Subcutaneous abdominal adipose tissue (tissue), 5 donors: Measurements from ENCODE around the gene MOCS1.

Experiments used
- H3K27ac ChIP-seq: one replicate; pipeline ENCODE4 v1.7.0; 2013; ENCODE audit warnings: low read depth, mild to moderate bottlenecking, inconsistent platforms, low read length, moderate library complexity
- H3K27me3 ChIP-seq, 5 donors: one replicate each; pipeline ENCODE4 v1.7.0; 2013; ENCODE audit warnings: low read length in 5 of 5, inconsistent platforms in 1 of 5; ENCODE audit not compliant: control insufficient read depth in 5 of 5, insufficient read depth in 4 of 5
- H3K36me3 ChIP-seq, 5 donors: one replicate each; pipeline ENCODE4 v1.7.0; 2013; ENCODE audit warnings: low read length in 5 of 5; ENCODE audit not compliant: control insufficient read depth in 5 of 5, insufficient read depth in 5 of 5
- H3K4me1 ChIP-seq, 5 donors: one replicate each; pipeline ENCODE4 v1.7.0; 2013; ENCODE audit warnings: low read length in 5 of 5, mild to moderate bottlenecking in 3 of 5, moderate library complexity in 1 of 5; ENCODE audit not compliant: control insufficient read depth in 5 of 5, insufficient read depth in 5 of 5
- H3K4me3 ChIP-seq, 5 donors: one replicate each; pipeline ENCODE4 v1.7.0; 2013; ENCODE audit warnings: low read length in 5 of 5, low read depth in 1 of 5
- H3K9ac ChIP-seq, 5 donors: one replicate each; pipeline ENCODE4 v1.7.0; 2013; ENCODE audit warnings: low read length in 5 of 5, mild to moderate bottlenecking in 4 of 5, moderate library complexity in 3 of 5
- H3K9me3 ChIP-seq, 5 donors: one replicate each; pipeline ENCODE4 v1.7.0; 2013; ENCODE audit warnings: low read length in 5 of 5; ENCODE audit not compliant: control insufficient read depth in 5 of 5
- donor health status: healthy.
- donor health status: healthy.
- donor health status: healthy.
- donor health status: healthy.
- donor health status: healthy.

Gene MOCS1

DNA sequence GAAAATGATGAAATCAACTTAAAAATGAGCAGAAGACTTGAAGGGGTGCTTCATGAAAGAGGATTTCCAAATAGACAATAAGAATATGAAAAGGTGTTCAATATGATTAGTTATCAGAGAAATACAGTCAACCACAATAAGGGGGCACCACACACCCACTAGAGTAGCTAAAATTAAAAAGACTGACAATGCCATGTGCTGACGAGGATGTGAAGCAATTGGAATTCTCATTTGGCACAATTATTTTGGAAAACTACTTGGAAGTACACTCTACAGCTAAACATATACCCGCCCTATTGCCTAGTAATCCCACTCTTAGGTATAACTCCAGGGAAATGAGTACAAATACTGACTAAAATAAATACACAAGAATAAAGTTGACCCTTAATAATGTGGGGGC lies 45.0 kb downstream of the MOCS1 start:
- Histone ChIP-seq H3K27me3 (no peaks in the 10 kb centered on the region), H3K9ac (no peak overlapping the region), H3K4me1 (peaks cover 0 to 25% (median 18%) of the 10 kb centered on the region in 5 donors), H3K36me3 (peaks cover 0 to 11% (median 4%) of the 10 kb centered on the region in 5 donors), H3K4me3 (no peak overlapping the region), H3K27ac (no peak overlapping the region), H3K9me3 (no peaks in the 10 kb centered on the region)

- Histone ChIP-seq H3K9ac (no peak overlapping the region), H3K4me1 (peaks cover 0 to 26% (median 19%) of the 10 kb centered on the region in 5 donors), H3K27me3 (no peaks in the 10 kb centered on the region), H3K27ac (no peak overlapping the region), H3K9me3 (no peaks in the 10 kb centered on the region), H3K36me3 (peaks cover 0 to 11% (median 3%) of the 10 kb centered on the region in 5 donors), H3K4me3 (no peak overlapping the region)
These were observed 46.4 kb downstream of the MOCS1 start for GRCh38 chr6:39887692-39888450.

DNA sequence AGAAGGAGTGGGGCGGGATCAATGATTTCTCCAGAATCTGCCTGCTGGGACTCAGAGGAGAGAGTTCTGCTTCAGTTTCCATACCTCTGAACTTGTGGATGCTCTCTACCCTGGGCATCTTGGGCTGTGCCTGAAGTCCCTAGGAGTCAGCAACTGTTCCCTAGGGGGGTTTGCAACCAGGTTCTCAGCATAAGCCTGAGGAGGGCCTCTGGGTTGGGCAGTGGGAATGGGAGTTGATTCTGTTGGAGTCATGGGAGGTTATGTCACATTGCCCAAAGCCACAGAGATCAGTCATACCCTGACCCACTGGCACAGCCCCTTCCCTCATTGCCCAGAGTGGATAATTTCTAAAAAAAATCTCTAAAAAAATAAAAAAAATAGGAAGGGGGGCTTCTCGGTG lies 47.4 kb downstream of the MOCS1 start:
- H3K9ac ChIP-seq, result no peak overlapping the region
- peak overlapping the region; percentile 10 for H3K27ac ChIP-seq

GRCh38 chr6:39885691-39886090 lies 48.6 kb downstream of the MOCS1 start:
- Histone ChIP-seq H3K36me3 (peaks cover 0 to 9% (median under 1%) of the 10 kb centered on the region in 5 donors), H3K27me3 (peaks cover 0 to 7% (median 0%) of the 10 kb centered on the region in 5 donors), H3K4me1 (peaks cover 11 to 38% (median 30%) of the 10 kb centered on the region in 5 donors), H3K9ac (no peak overlapping the region), H3K4me3 (no peak overlapping the region), H3K27ac (no peak overlapping the region), H3K9me3 (no peaks in the 10 kb centered on the region)

More for the DNA sequence above, 47.4 kb downstream of the MOCS1 start:
- H3K9me3 ChIP-seq, result no peaks in the 10 kb centered on the region
- peaks cover 0 to 5% (median 0%) of the 10 kb centered on the region in 5 donors for H3K27me3 ChIP-seq
- peaks cover 8 to 34% (median 28%) of the 10 kb centered on the region in 5 donors for H3K4me1 ChIP-seq
- peaks cover 0 to 10% (median 0%) of the 10 kb centered on the region in 5 donors for H3K36me3 ChIP-seq
- no peak overlapping the region for H3K4me3 ChIP-seq

DNA sequence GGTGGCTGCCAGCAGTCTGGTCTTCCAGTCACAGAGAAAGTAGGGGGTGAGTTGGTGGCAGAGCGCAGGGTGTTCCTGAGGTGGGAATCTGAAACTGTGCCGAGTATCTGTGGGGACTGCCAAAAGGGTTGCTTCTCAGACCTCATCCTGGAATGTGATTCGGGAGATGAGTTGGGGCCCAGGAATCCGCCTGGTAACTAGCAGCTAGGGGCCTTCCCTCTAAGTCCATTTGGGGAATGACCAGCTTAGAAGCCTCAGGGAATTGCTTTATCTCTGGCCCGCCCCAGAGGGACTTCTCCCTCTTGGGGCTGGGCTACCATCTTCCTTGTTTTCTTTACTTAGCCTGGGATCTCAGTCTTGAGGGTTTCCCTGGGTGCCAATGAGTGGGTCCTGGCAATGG lies 49.6 kb downstream of the MOCS1 start:
- H3K36me3 ChIP-seq, result peaks cover 0 to 13% (median 6%) of the 10 kb centered on the region in 5 donors

DNA sequence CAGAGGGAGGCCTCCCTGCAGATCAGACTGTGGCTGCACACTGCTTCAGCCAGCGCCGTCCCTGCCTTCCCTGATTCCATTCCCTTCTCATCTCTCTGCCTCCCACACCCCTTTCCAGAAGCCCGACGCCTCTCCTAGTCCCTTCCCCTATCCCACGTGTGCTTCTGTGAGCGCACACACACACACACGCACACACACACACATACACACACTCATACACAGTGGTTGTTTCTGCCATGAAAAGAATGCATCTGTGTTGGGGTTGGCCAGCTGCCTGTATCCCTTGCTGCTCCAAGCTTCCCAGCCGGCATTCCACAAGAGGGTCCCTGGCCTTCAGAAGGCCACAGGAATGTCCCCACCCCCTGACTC lies 51.7 kb downstream of the MOCS1 start:
- Histone ChIP-seq H3K4me1 (peaks cover 11 to 28% (median 22%) of the 10 kb centered on the region in 5 donors), H3K9me3 (no peaks in the 10 kb centered on the region), H3K27me3 (peaks cover 0 to 7% (median 0%) of the 10 kb centered on the region in 5 donors), H3K27ac (peak overlapping the region; percentile 72), H3K9ac (peak overlapping the region in 1 of 5 donors; percentile 84), H3K36me3 (peaks cover 0 to 34% (median 18%) of the 10 kb centered on the region in 5 donors), H3K4me3 (peak overlapping the region in 1 of 5 donors; percentile 44)

More for the DNA sequence above, 49.6 kb downstream of the MOCS1 start:
- no peak overlapping the region for H3K4me3 ChIP-seq
- peaks cover 0 to 7% (median 0%) of the 10 kb centered on the region in 5 donors for H3K27me3 ChIP-seq
- no peaks in the 10 kb centered on the region for H3K9me3 ChIP-seq
- no peak overlapping the region for H3K9ac ChIP-seq
- peaks cover 11 to 38% (median 30%) of the 10 kb centered on the region in 5 donors for H3K4me1 ChIP-seq
- peak overlapping the region; percentile 20 for H3K27ac ChIP-seq

GRCh38 chr6:39881851-39882530 lies 52.3 kb downstream of the MOCS1 start:
- peaks cover 0 to 7% (median 0%) of the 10 kb centered on the region in 5 donors for H3K27me3 ChIP-seq
- H3K36me3 ChIP-seq, result peaks cover 0 to 38% (median 19%) of the 10 kb centered on the region in 5 donors
- H3K9me3 ChIP-seq, result no peaks in the 10 kb centered on the region
- H3K4me1 ChIP-seq, result peaks cover 11 to 28% (median 21%) of the 10 kb centered on the region in 5 donors
- peak overlapping the region in 1 of 5 donors; percentile 44 for H3K4me3 ChIP-seq
- H3K27ac ChIP-seq, result peak overlapping the region; percentile 72
- peak overlapping the region in 1 of 5 donors; percentile 84 for H3K9ac ChIP-seq

DNA sequence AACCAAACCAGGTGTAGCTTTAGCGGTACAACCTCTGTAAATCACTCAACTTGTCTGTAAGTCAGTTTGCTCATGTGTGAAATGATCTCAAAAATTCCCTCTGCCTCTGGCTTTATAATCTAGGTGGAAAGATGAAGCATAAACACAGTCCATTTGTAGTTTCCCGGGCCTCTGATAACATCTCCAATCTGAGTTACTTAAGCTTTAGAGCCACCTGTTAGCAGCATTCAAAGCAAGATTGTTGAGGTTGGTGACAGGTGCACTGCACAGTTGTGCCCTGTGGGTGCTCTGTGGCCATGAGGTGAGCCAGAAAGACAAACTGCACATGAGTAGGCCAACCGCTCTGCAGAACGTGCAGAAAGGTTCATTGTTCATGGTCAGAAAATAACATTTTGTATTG lies 53.7 kb downstream of the MOCS1 start:
- no peak overlapping the region for H3K27ac ChIP-seq
- H3K9ac ChIP-seq, result no peak overlapping the region
- peaks cover 0 to 7% (median 0%) of the 10 kb centered on the region in 5 donors for H3K27me3 ChIP-seq
- no peaks in the 10 kb centered on the region for H3K9me3 ChIP-seq
- peaks cover 0 to 45% (median 27%) of the 10 kb centered on the region in 5 donors for H3K36me3 ChIP-seq
- peaks cover 11 to 31% (median 24%) of the 10 kb centered on the region in 5 donors for H3K4me1 ChIP-seq
- H3K4me3 ChIP-seq, result no peak overlapping the region

- Histone ChIP-seq H3K36me3 (peaks cover 3 to 53% (median 36%) of the 10 kb centered on the region in 5 donors), H3K27me3 (peaks cover 0 to 7% (median 0%) of the 10 kb centered on the region in 5 donors), H3K4me3 (no peak overlapping the region), H3K9me3 (no peaks in the 10 kb centered on the region), H3K9ac (no peak overlapping the region), H3K27ac (no peak overlapping the region), H3K4me1 (peaks cover 11 to 31% (median 24%) of the 10 kb centered on the region in 5 donors)
These were observed 54.7 kb downstream of the MOCS1 start for GRCh38 chr6:39879535-39879934.

GRCh38 chr6:39876826-39877225 lies 57.4 kb downstream of the MOCS1 start:
- peaks cover 0 to under 1% (median 0%) of the 10 kb centered on the region in 5 donors for H3K27me3 ChIP-seq
- peaks cover 8 to 81% (median 57%) of the 10 kb centered on the region in 5 donors for H3K36me3 ChIP-seq
- peaks cover 2 to 18% (median 10%) of the 10 kb centered on the region in 5 donors for H3K4me1 ChIP-seq
- H3K27ac ChIP-seq, result peak overlapping the region; percentile 18
- no peaks in the 10 kb centered on the region for H3K9me3 ChIP-seq
- peak overlapping the region in 1 of 5 donors; percentile 22 for H3K9ac ChIP-seq
- no peak overlapping the region for H3K4me3 ChIP-seq
